GM23248 (cell line): ENCODE results near the gene CDK8. TPM values are rescaled to one million over a fixed set of nuclear protein-coding genes. Genes with fewer than 3 reads are reported as not detected.

Source experiments
- DNase-seq: peaks from one replicate; pipeline ENCODE4 v3.0.0-alpha.2; 2015
- H2AFZ ChIP-seq: fragments of 200-600 bp; sonication (generic); 2 replicates; pipeline ENCODE4 v1.6.1; 2016; ENCODE audit warnings: antibody characterized with exemption
- H3F3A ChIP-seq: fragments of 200-600 bp; sonication (generic); 2 replicates; pipeline ENCODE4 v1.6.1; 2016; ENCODE audit warnings: mild to moderate bottlenecking, antibody characterized with exemption, mixed run types; ENCODE audit not compliant: insufficient read depth
- H3K27ac ChIP-seq: fragments of 200-600 bp; sonication (generic); 2 replicates; pipeline ENCODE4 v1.5.1; 2016; ENCODE audit warnings: mild to moderate bottlenecking
- H3K27me3 ChIP-seq: fragments of 200-600 bp; sonication (generic); replicated peaks from 2 replicates; pipeline ENCODE4 v1.6.1; 2016; ENCODE audit warnings: mild to moderate bottlenecking; ENCODE audit not compliant: insufficient read depth
- H3K36me3 ChIP-seq: fragments of 200-600 bp; sonication (generic); 2 replicates; pipeline ENCODE4 v1.6.1; 2016; ENCODE audit warnings: low read depth, mild to moderate bottlenecking
- H3K4me1 ChIP-seq: fragments of 200-600 bp; sonication (generic); 2 replicates; pipeline ENCODE4 v1.6.1; 2016; ENCODE audit warnings: mild to moderate bottlenecking; ENCODE audit not compliant: insufficient read depth
- H3K4me2 ChIP-seq: fragments of 200-600 bp; sonication (generic); one replicate; pipeline ENCODE4 v1.6.1; 2016; ENCODE audit warnings: mild to moderate bottlenecking; ENCODE audit not compliant: unreplicated experiment
- H3K4me3 ChIP-seq: fragments of 200-600 bp; sonication (generic); 2 replicates; pipeline ENCODE4 v1.5.1; 2016; ENCODE audit warnings: mild to moderate bottlenecking
- H3K79me2 ChIP-seq: fragments of 200-600 bp; sonication (generic); 2 replicates; pipeline ENCODE4 v1.6.1; 2016; ENCODE audit warnings: mild to moderate bottlenecking; ENCODE audit not compliant: insufficient read depth
- H3K9ac ChIP-seq: fragments of 200-600 bp; sonication (generic); 2 replicates; pipeline ENCODE4 v1.6.1; 2016; ENCODE audit warnings: mild to moderate bottlenecking
- H3K9me2 ChIP-seq: fragments of 200-600 bp; sonication (generic); 2 replicates; pipeline ENCODE4 v1.6.1; 2016; ENCODE audit warnings: mixed run types, mild to moderate bottlenecking, moderate library complexity; ENCODE audit not compliant: insufficient read depth
- H3K9me3 ChIP-seq: fragments of 200-600 bp; sonication (generic); one replicate; pipeline ENCODE4 v1.6.1; 2017; ENCODE audit warnings: low read depth
- H4K20me1 ChIP-seq: fragments of 200-600 bp; sonication (generic); 2 replicates; pipeline ENCODE4 v1.6.0; 2016; ENCODE audit not compliant: insufficient read depth
- EZH2 ChIP-seq: fragments of 200-600 bp; sonication (generic); IDR thresholded peaks from 2 replicates; pipeline ENCODE4 v1.6.1; 2018; ENCODE audit warnings: antibody characterized with exemption, mild to moderate bottlenecking; ENCODE audit not compliant: insufficient read depth, poor library complexity, severe bottlenecking
- EZH2phosphoT487 ChIP-seq: fragments of 200-600 bp; sonication (generic); IDR thresholded peaks from 2 replicates; pipeline ENCODE4 v1.6.1; 2018; ENCODE audit warnings: antibody characterized with exemption, moderate library complexity, mild to moderate bottlenecking, low read depth; ENCODE audit not compliant: insufficient read depth
- WGBS, 2 experiments: methylation state at CpG; one replicate each; pipeline ENCODE4 v1.1.6; 2015 to 2017; ENCODE audit warnings: low lambda C conversion rate in 2 of 2, low coverage in 1 of 2; ENCODE audit errors: missing lambda C conversion rate in 2 of 2; 5-methylcytosine and 5-hydroxymethylcytosine counted together
- in situ Hi-C: fragments of 300-500 bp; cut with MboI; formaldehyde crosslinking; loops from 2 replicates; pipeline ENCODE4 v1.15.0; 2020
- polyA plus RNA-seq: library from polyadenylated mRNA; unstranded; fragments of >200 nt; fragmentation: Nextera tagmentation; extraction: Ambion mirVana; gene quantifications from 2 replicates; pipeline ENCODE4 v1.2.1, GENCODE V29; 2016
- total RNA-seq: library from RNA; depleted of rRNA; stranded (reverse); fragments of >200 nt; shearing (Covaris generic); gene quantifications from 2 replicates; pipeline ENCODE4 v1.2.3, GENCODE V29; 2014

Gene CDK8
- total and polyA plus RNA-seq, 2 experiments from 2014 or later = 5.1 to 11.9 TPM

DNA sequence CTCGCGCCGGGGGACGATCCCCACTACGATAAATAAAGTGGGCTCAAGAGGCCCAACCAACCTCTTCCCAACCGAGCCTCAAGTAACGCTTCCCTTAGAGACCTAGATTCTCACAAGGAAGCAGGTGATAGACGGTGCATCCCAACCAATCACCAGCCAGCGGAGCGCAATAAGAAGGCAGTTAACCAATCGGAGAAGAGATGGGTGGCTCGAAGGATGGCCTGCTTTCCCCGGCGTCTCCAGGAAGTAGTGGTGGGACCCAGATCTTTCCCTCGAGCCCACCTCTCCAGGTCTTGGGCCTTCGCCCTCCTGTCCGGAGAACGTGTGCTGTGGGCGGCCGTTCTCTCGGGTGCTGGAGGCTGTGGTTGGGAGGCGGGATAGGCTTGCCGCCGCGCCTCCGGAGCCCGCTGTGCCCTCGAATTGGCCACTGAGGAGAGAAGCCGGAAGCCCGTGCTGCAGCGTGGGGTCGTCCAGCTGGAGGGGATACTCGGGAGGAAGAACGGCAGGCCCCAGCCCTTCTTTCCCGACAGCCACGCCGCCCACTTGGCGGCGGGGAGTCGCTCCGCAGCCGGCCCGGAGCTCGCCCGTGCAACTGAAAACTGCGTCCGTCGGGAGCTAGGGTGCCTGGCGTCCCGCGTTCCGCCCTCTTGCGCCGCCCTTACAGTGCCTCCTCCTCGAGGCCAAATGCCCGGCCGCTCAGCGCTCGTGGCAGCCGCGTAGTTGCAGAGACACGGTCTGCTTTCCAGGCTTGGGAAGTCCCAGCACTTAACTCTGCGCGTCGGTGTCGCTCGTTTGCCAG is 32.0 kb upstream of the CDK8 start, which contains the start of gene RNF6:
TSS of gene RNF6 (minus strand) at position 594 of the 799 bp plus-strand sequence. CDS start 2,665 bp downstream, outside the sequence.
- Histone ChIP-seq H3K36me3 (peaks cover 32% of the 10 kb centered on the region), H3K4me1 (peaks cover 23% of the 10 kb centered on the region)
- 1% methylated on average over 54 to 61 of the region's 67 CpGs for WGBS, 2 experiments

DNA sequence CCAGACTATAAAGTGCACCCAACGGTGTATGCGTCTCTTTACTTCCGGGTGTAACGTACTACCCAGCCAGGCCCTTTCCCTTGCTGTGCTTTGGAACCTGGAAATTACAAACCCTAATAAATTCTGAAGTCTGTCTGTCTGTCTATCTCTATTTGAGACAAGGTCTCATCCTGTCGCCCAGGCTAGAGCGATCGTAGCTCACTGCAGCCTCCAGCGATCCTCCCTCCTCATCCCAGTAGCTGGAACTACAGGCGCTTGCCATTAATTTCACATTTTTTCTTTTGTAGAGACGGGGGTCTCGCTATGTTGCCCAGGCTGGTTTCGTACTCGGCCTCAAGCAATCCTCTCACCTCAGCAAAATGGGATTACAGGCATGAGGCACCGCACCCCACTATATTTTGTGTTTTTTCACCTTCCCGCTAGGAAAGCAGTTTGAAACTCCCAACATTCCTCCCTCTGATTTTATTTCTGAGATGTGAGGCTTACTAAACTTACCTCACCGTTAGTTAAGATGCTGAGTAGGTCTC is 31.3 kb upstream of the CDK8 start:
- TF ChIP-seq EZH2 (no peak), EZH2phosphoT487 (no peak)
- peaks cover 25% of the 10 kb centered on the region for H3K36me3 ChIP-seq
- peaks cover 3% of the 10 kb centered on the region for H3K9me2 ChIP-seq
- H3F3A ChIP-seq = peaks cover 34% of the 10 kb centered on the region
- H3K4me3 ChIP-seq = peak overlapping the region; percentile 80
- H2AFZ ChIP-seq = peak overlapping the region; percentile 99
- H3K79me2 ChIP-seq = peaks cover 34% of the 10 kb centered on the region
- peak overlapping the region; percentile 97 for H3K27ac ChIP-seq
- no peak for DNase-seq
- H3K4me1 ChIP-seq = peaks cover 23% of the 10 kb centered on the region
- no peaks in the 10 kb centered on the region for H3K9me3 ChIP-seq
- peak overlapping the region; percentile 98 for H3K9ac ChIP-seq
- in situ Hi-C loops = no loop called here
- no peaks in the 10 kb centered on the region for H3K27me3 ChIP-seq
- H3K4me2 ChIP-seq = peak overlapping the region; percentile 100
- WGBS, 2 experiments = 12 to 16% methylated on average over 15 to 16 of the region's 16 CpGs
- peaks cover 3% of the 10 kb centered on the region; the same call in 1 of the 2 replicates for H4K20me1 ChIP-seq

More for the DNA sequence above, 32.0 kb upstream of the CDK8 start, which contains the start of gene RNF6:
- peaks cover 34% of the 10 kb centered on the region for H3K79me2 ChIP-seq
- H4K20me1 ChIP-seq = peaks cover 3% of the 10 kb centered on the region; the same call in 1 of the 2 replicates
- peaks cover 3% of the 10 kb centered on the region for H3K9me2 ChIP-seq
- no peaks in the 10 kb centered on the region for H3K9me3 ChIP-seq
- peak; percentile 99 for DNase-seq
- H3F3A ChIP-seq = peaks cover 34% of the 10 kb centered on the region
- no peaks in the 10 kb centered on the region for H3K27me3 ChIP-seq
- TF ChIP-seq EZH2 = no peak
- TF ChIP-seq EZH2phosphoT487 = no peak
- peak within 1 kb of the TSS; percentile 80 for H3K4me3 ChIP-seq
- H2AFZ ChIP-seq = peak within 1 kb of the TSS; percentile 99
- peak within 1 kb of the TSS; percentile 97 for H3K27ac ChIP-seq
- H3K4me2 ChIP-seq = peak within 1 kb of the TSS; percentile 100
- in situ Hi-C loops = no loop called here
- H3K9ac ChIP-seq = peak within 1 kb of the TSS; percentile 98

DNA sequence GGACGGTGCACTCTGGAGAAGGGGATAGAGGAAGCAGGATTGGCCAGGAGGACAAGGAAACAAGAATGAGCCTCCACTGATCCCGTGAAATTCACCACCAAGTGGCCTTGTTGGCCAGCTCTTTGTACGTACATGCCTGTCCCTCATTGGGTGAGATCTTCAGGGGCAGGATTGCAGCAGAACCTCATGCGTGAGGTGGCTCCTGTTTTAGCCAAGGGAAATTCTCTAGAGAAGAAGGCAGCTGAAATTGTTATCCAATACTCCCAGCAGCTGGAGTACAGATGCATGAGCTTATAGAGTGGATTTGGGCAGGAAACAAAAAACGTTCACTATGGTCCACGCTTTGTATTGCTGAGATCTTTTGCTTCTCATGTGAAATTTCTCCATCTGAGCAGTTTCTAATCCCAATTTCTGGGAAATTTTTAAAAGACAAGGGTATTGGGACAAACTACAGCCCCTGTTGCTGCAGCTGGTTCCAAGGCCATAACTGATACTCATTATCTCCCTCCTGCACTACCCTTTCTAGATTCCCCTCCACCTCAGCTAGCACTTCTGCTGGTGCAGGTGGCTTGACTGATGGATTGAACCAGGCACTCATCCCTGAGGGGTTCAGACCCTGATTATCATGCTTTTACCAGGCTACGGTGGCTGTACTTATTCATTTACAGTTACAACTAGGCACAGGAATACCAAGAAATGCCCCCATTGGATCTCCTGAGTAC is 27.9 kb upstream of the CDK8 start:
- Histone ChIP-seq H3K4me3 (no peak overlapping the region), H3K27ac (no peak overlapping the region), H3K9me3 (no peaks in the 10 kb centered on the region), H3K27me3 (no peaks in the 10 kb centered on the region), H3K36me3 (no peaks in the 10 kb centered on the region), H3K4me2 (no peak overlapping the region), H3F3A (peaks cover 15% of the 10 kb centered on the region), H4K20me1 (no peaks in the 10 kb centered on the region), H2AFZ (no peak overlapping the region), H3K9ac (no peak overlapping the region), H3K9me2 (no peaks in the 10 kb centered on the region), H3K4me1 (0 out of 2 replicates have a peak, but pooled peaks cover 3% of the 10 kb centered on the region), H3K79me2 (peaks cover 4% of the 10 kb centered on the region)
- no peak for TF ChIP-seq EZH2
- no peak for TF ChIP-seq EZH2phosphoT487
- DNase-seq = no peak
- in situ Hi-C loops = no loop called here
- 27 to 29% methylated on average over 7 of the region's 7 CpGs for WGBS, 2 experiments

DNA sequence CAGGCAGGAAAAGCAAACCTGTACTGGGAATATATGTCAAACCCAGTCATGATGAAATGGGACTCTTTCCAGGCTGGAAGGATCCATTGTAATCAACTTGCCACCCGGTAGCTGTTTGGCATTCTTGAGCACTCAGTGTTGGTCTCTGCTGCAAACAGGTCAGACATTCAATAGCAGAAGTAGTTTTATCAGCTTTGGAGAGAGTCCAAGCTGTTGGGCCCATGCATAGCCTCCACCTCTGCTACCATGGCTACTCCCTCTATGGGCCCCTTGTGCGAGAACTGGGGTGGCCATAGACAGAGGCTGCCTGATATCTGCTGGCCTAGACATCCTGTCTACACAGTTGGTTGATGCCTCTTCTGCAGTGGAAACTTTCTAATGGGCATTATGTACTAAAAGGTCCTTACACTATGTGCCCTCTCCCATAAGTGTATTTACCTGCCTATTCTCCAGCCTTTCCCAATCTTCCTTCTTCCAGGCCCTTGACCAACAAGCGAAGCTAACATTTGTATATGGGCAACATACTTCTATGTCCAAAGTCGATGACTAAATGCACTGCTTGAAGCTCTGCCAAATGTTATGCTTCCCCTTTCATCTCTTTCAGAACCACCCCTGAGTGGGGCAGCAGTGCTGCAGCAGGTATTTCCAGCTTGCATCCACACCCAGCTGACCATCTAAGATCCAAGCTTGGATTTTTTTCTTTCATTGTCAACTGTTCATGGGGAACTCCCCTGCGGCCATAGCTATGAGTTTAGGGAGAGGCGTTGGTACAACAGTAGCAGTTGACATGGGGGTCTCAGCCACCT is 26.6 kb upstream of the CDK8 start:
- H3F3A ChIP-seq = 0 out of 2 replicates have a peak, but pooled peaks cover 10% of the 10 kb centered on the region
- H3K9me2 ChIP-seq = no peaks in the 10 kb centered on the region
- no peaks in the 10 kb centered on the region for H3K36me3 ChIP-seq
- H4K20me1 ChIP-seq = no peaks in the 10 kb centered on the region
- H3K4me2 ChIP-seq = no peak overlapping the region
- H3K4me1 ChIP-seq = 0 out of 2 replicates have a peak, but pooled peaks cover 3% of the 10 kb centered on the region
- 74 to 76% methylated on average over 6 of the region's 6 CpGs for WGBS, 2 experiments
- no peak overlapping the region for H3K4me3 ChIP-seq
- no peak overlapping the region for H3K27ac ChIP-seq
- H3K9ac ChIP-seq = no peak overlapping the region
- no peak overlapping the region for H2AFZ ChIP-seq
- no peaks in the 10 kb centered on the region for H3K79me2 ChIP-seq
- TF ChIP-seq EZH2 (no peak), EZH2phosphoT487 (no peak)
- no peaks in the 10 kb centered on the region for H3K9me3 ChIP-seq
- H3K27me3 ChIP-seq = no peaks in the 10 kb centered on the region
- in situ Hi-C loops = no loop called here
- no peak for DNase-seq
